ENCODE measurements around the gene PJA2. TPM values are rescaled to one million over a fixed set of nuclear protein-coding genes. Genes with fewer than 3 reads are reported as not detected.
A peak's percentile ranks its signal among the peaks of the same experiment; 100 is the strongest.

The PJA2 gene
- total RNA-seq, 1 donor: 101 TPM

GRCh38 chr5:109413458-109413857 is 3.7 kb upstream of the PJA2 start:
- Histone ChIP-seq H3K27ac (ENCODE audit: low read depth, low read length) (peak overlapping the region; percentile 11), H3K9me3 (ENCODE audit: low read depth, low read length) (peaks cover 3% of the 10 kb centered on the region), H4K20me1 (ENCODE audit: insufficient read depth, low read length) (peaks cover 2% of the 10 kb centered on the region), H3K4me3 (ENCODE audit: insufficient read depth, low read length) (no peak overlapping the region), H3K36me3 (ENCODE audit: insufficient read depth, low read length) (no peaks in the 10 kb centered on the region), H3K27me3 (ENCODE audit: insufficient read depth, low read length) (no peaks in the 10 kb centered on the region), H2AFZ (ENCODE audit: low read length) (peak overlapping the region; percentile 5), H3K4me2 (ENCODE audit: insufficient read depth, low read length) (no peak overlapping the region), H3K79me2 (ENCODE audit: insufficient read depth, low read length) (peaks cover 11% of the 10 kb centered on the region), H3K4me1 (ENCODE audit: insufficient read depth, low read length) (peaks cover 21% of the 10 kb centered on the region)
- DNase-seq (ENCODE audit: insufficient read length, low spot score, missing footprints): no peak
- no peak for TF ChIP-seq CTCF (IDR thresholded peaks at IDR 0.05; ENCODE audit: extremely low read depth, low read depth, low read length)

- Histone ChIP-seq H3K27me3 (ENCODE audit: insufficient read depth, low read length) (no peaks in the 10 kb centered on the region), H3K36me3 (ENCODE audit: insufficient read depth, low read length) (no peaks in the 10 kb centered on the region), H4K20me1 (ENCODE audit: insufficient read depth, low read length) (peaks cover 7% of the 10 kb centered on the region), H3K79me2 (ENCODE audit: insufficient read depth, low read length) (peaks cover 16% of the 10 kb centered on the region), H3K4me1 (ENCODE audit: insufficient read depth, low read length) (peaks cover 21% of the 10 kb centered on the region), H3K4me3 (ENCODE audit: insufficient read depth, low read length) (no peak overlapping the region), H3K4me2 (ENCODE audit: insufficient read depth, low read length) (no peak overlapping the region), H2AFZ (ENCODE audit: low read length) (peak overlapping the region; percentile 5), H3K27ac (ENCODE audit: low read depth, low read length) (peak overlapping the region; percentile 11), H3K9me3 (ENCODE audit: low read depth, low read length) (peaks cover 3% of the 10 kb centered on the region)
- no peak for TF ChIP-seq CTCF (IDR thresholded peaks at IDR 0.05; ENCODE audit: extremely low read depth, low read depth, low read length)
- peak; percentile 15 for DNase-seq (ENCODE audit: insufficient read length, low spot score, missing footprints)
These were observed 3.2 kb upstream of the PJA2 start for GRCh38 chr5:109412981-109413402.

GRCh38 chr5:109411627-109412026 is 1.9 kb upstream of the PJA2 start:
- Histone ChIP-seq H2AFZ (ENCODE audit: low read length) (no peak overlapping the region), H3K4me3 (ENCODE audit: insufficient read depth, low read length) (no peak overlapping the region), H3K27ac (ENCODE audit: low read depth, low read length) (peak overlapping the region; percentile 100), H3K4me1 (ENCODE audit: insufficient read depth, low read length) (peaks cover 22% of the 10 kb centered on the region), H3K27me3 (ENCODE audit: insufficient read depth, low read length) (no peaks in the 10 kb centered on the region), H3K36me3 (ENCODE audit: insufficient read depth, low read length) (no peaks in the 10 kb centered on the region), H4K20me1 (ENCODE audit: insufficient read depth, low read length) (peaks cover 19% of the 10 kb centered on the region), H3K79me2 (ENCODE audit: insufficient read depth, low read length) (peaks cover 29% of the 10 kb centered on the region), H3K9me3 (ENCODE audit: low read depth, low read length) (peaks cover 3% of the 10 kb centered on the region), H3K4me2 (ENCODE audit: insufficient read depth, low read length) (peak overlapping the region; percentile 99)
- peak; percentile 80 for DNase-seq (ENCODE audit: insufficient read length, low spot score, missing footprints)
- TF ChIP-seq CTCF (IDR thresholded peaks at IDR 0.05; ENCODE audit: extremely low read depth, low read depth, low read length): no peak

GRCh38 chr5:109411149-109411514 is 1.4 kb upstream of the PJA2 start:
- Histone ChIP-seq H3K27me3 (ENCODE audit: insufficient read depth, low read length) (no peaks in the 10 kb centered on the region), H3K27ac (ENCODE audit: low read depth, low read length) (peak overlapping the region; percentile 100), H3K4me2 (ENCODE audit: insufficient read depth, low read length) (peak overlapping the region; percentile 99), H3K9me3 (ENCODE audit: low read depth, low read length) (peaks cover 3% of the 10 kb centered on the region), H4K20me1 (ENCODE audit: insufficient read depth, low read length) (peaks cover 24% of the 10 kb centered on the region), H3K79me2 (ENCODE audit: insufficient read depth, low read length) (peaks cover 34% of the 10 kb centered on the region), H3K36me3 (ENCODE audit: insufficient read depth, low read length) (no peaks in the 10 kb centered on the region), H2AFZ (ENCODE audit: low read length) (no peak overlapping the region), H3K4me3 (ENCODE audit: insufficient read depth, low read length) (peak overlapping the region; percentile 84), H3K4me1 (ENCODE audit: insufficient read depth, low read length) (peaks cover 25% of the 10 kb centered on the region)
- no peak for TF ChIP-seq CTCF (IDR thresholded peaks at IDR 0.05; ENCODE audit: extremely low read depth, low read depth, low read length)
- no peak for DNase-seq (ENCODE audit: insufficient read length, low spot score, missing footprints)
